Epithelial cell of proximal tubule (primary cell): ENCODE results near the gene MAD1L1. TPM values are rescaled to one million over a fixed set of nuclear protein-coding genes. Genes with fewer than 3 reads are reported as not detected.
A peak's percentile ranks its signal among the peaks of the same experiment; 100 is the strongest.

ENCODE experiments used
- DNase-seq: peaks from one replicate; pipeline ENCODE4 v3.0.0-alpha.2; 2011; ENCODE audit warnings: low read depth
- H3K4me3 ChIP-seq: 2 replicates; pipeline ENCODE4 v1.5.1; 2011; ENCODE audit warnings: low read depth, mild to moderate bottlenecking, low read length
- total RNA-seq: library from RNA; depleted of rRNA; stranded (reverse); fragments of >200 nt; gene quantifications from 2 replicates; pipeline ENCODE4 v1.2.3, GENCODE V29; 2015
- TF ChIP-seq, protein P1 (sequence below): conservative IDR thresholded peaks from 2 replicates; pipeline ENCODE4 v1.5.1; 2012; ENCODE audit warnings: low read depth, mild to moderate bottlenecking, low read length

MAD1L1 gene
- total RNA-seq, 1 donor from 2014 or later: 83.4 TPM

- no peak overlapping the region for H3K4me3 ChIP-seq
- DNase-seq: no peak
- TF ChIP-seq, protein P1, sequence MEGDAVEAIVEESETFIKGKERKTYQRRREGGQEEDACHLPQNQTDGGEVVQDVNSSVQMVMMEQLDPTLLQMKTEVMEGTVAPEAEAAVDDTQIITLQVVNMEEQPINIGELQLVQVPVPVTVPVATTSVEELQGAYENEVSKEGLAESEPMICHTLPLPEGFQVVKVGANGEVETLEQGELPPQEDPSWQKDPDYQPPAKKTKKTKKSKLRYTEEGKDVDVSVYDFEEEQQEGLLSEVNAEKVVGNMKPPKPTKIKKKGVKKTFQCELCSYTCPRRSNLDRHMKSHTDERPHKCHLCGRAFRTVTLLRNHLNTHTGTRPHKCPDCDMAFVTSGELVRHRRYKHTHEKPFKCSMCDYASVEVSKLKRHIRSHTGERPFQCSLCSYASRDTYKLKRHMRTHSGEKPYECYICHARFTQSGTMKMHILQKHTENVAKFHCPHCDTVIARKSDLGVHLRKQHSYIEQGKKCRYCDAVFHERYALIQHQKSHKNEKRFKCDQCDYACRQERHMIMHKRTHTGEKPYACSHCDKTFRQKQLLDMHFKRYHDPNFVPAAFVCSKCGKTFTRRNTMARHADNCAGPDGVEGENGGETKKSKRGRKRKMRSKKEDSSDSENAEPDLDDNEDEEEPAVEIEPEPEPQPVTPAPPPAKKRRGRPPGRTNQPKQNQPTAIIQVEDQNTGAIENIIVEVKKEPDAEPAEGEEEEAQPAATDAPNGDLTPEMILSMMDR: no peak
Measured at GRCh38 chr7:2069472-2069860, 163.3 kb downstream of the MAD1L1 start.

DNA sequence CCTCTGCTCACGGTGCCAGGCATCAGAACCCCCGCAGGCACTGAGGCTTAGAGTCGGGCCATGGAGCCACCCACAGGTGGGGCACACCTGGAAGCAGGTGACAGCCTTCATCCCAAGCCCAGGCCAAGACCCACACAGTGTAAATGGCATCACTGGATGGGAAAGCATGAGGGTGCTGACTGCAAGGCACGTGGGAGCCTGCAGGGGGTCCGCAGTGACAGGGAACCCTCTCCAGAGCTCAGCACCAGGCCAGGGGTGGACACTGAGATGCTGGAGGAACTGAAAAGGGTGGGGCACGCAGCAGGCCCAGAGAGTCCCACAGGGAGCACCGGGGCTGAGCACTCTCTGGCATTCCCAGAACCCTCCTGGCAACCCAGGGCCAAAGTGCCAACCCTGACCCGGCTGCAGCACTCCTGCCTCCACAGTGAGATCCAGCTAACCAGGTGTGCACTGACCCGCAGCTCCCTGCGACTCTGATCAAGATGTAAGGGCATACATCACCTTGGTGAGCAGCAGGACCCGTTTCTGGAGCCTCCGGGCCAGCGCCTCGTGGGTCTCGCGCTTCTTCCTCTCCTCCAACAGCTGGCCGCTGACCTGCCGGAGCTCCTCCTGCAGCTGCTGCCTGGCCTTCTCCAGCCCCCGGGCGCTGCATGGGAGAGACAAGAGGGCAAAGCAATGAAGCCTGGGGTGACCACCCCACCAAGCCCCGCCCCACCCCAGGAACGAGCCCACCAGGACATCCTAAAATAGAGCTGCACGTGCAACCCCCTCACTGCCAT is 163.9 kb downstream of the MAD1L1 start:
- DNase-seq: no peak
- H3K4me3 ChIP-seq: no peak overlapping the region
- TF ChIP-seq, protein P1: peak; percentile 5

GRCh38 chr7:2066251-2066919 is 166.4 kb downstream of the MAD1L1 start:
- no peak overlapping the region for H3K4me3 ChIP-seq
- TF ChIP-seq, protein P1: no peak
- DNase-seq: no peak

GRCh38 chr7:2065528-2065927 is 167.2 kb downstream of the MAD1L1 start:
- no peak overlapping the region for H3K4me3 ChIP-seq
- DNase-seq: no peak
- TF ChIP-seq, protein P1: no peak

DNA sequence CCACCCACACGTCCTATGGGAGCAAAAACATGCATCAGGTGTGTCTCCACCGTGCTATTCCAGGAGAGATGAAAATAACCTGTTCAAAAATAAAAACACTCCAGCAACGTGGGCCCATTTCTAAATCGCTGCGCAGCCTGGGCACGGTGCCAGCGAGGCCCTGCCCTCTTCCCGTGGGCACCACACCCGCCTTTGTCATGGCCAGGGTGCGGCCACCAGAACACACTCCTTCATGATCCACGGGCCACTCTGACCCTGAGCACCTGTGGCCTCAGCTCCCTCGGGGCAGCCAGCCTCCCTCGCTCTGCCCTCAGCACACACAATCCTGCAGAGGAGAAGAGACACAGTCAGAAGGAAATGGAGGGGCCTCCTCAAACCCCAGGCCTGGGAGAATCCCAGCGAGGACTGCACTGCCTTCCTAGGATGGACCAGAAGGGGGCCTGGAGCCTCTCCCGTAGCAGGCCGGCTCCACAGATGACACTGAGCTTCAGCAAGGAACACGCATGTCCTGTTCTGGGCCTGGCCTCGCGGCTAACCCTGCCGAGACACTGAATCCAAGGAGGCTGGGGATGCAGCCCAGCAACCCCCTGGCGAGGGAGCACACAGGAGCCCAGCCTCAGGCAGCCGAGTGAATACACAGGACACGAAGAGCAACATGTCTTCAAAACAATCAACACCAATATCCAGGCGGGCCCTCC is 169.0 kb downstream of the MAD1L1 start:
- TF ChIP-seq, protein P1: no peak
- no peak for DNase-seq
- no peak overlapping the region for H3K4me3 ChIP-seq

DNA sequence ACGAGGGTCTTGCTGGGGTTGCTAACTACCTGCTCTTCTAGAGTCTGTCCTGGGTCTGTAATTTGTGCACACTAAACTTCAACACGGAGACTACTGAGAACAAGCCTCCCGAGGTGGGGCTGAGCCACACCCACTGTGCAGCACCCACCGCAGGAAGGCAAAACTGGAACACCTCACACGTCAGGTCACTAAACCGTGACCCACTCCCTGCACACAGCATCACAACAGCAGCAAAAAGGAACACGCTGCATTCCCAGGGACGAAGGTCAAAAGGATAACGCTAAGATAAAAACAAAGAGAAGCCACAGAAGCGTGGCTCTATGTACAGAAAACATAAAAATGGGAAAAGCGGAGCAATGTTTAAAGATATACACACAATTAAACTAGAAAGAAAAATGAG is 170.1 kb downstream of the MAD1L1 start:
- TF ChIP-seq, protein P1: no peak
- no peak for DNase-seq
- no peak overlapping the region for H3K4me3 ChIP-seq
